Left ventricle myocardium inferior (tissue), 1 donor: ENCODE measurements around the gene SEMA6A. TPM values are rescaled to one million over a fixed set of nuclear protein-coding genes. Genes with fewer than 3 reads are reported as not detected.
A peak's percentile ranks its signal among the peaks of the same experiment; 100 is the strongest.

Source experiments
- DNase-seq: peaks from one replicate; pipeline ENCODE4 v3.0.0-alpha.2; 2020
- H3K27ac ChIP-seq: fragments of 200-600 bp; replicated peaks from 2 replicates; pipeline ENCODE4 v1.8.0; 2021
- H3K27me3 ChIP-seq: fragments of 200-600 bp; 2 replicates; pipeline ENCODE4 v1.8.0; 2021; ENCODE audit warnings: low read depth
- H3K36me3 ChIP-seq: fragments of 200-600 bp; 2 replicates; pipeline ENCODE4 v1.8.0; 2021
- H3K4me1 ChIP-seq: fragments of 200-600 bp; 2 replicates; pipeline ENCODE4 v1.8.0; 2021
- H3K4me3 ChIP-seq: fragments of 200-600 bp; 2 replicates; pipeline ENCODE4 v1.8.0; 2021; ENCODE audit warnings: mild to moderate bottlenecking, moderate library complexity
- H3K9me3 ChIP-seq: fragments of 200-600 bp; replicated peaks from 2 replicates; pipeline ENCODE4 v1.8.0; 2021
- intact Hi-C: fragments of 100-400 bp; cut with micrococcal nuclease; formaldehyde crosslinking; loops from one replicate; pipeline ENCODE4 v1.11.0; 2022
- total RNA-seq: library from RNA; stranded (reverse); fragmentation: NEBNext Ultra II Directional; extraction: Animal tissue kit (Norgen Biotek cat#: 25700); gene quantifications from one replicate; pipeline ENCODE4 v1.2.1, GENCODE V29; 2021
- TF ChIP-seq, protein P1 (sequence below): fragments of 200-600 bp; IDR thresholded peaks from 2 replicates; pipeline ENCODE4 v1.8.0; 2021; ENCODE audit warnings: antibody characterized with exemption, mild to moderate bottlenecking, borderline replicate concordance
- donor health status: DM: no; HTN: yes; CAD: no; lungs with severe emphysema.

Gene SEMA6A
- total RNA-seq, 1 donor from 2014 or later = 6.3 TPM

DNA sequence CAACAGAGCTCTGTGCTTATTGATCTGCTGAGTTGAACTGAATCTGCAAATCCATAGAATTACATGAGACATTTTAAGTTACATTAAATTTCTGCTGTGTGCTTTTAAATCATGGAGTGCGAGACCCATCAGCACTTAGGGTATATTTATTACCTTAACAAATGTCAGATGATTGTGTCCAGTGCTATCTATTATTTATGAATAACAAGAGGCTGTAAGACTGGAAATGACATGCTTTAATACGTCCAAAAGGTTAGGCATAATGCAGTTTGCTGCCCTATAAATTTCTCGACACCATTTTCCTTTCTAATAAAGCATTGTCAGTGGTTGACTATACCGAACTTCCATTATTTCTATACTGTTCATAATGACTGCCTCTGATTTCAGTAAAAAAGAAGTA is 117.6 kb downstream of the SEMA6A start:
- Histone ChIP-seq H3K4me1 (peaks cover 31% of the 10 kb centered on the region), H3K27ac (no peak overlapping the region), H3K36me3 (no peaks in the 10 kb centered on the region), H3K9me3 (no peaks in the 10 kb centered on the region), H3K27me3 (no peaks in the 10 kb centered on the region), H3K4me3 (no peak overlapping the region)
- intact Hi-C loops = no loop called here
- no peak for DNase-seq
- TF ChIP-seq, protein P1, sequence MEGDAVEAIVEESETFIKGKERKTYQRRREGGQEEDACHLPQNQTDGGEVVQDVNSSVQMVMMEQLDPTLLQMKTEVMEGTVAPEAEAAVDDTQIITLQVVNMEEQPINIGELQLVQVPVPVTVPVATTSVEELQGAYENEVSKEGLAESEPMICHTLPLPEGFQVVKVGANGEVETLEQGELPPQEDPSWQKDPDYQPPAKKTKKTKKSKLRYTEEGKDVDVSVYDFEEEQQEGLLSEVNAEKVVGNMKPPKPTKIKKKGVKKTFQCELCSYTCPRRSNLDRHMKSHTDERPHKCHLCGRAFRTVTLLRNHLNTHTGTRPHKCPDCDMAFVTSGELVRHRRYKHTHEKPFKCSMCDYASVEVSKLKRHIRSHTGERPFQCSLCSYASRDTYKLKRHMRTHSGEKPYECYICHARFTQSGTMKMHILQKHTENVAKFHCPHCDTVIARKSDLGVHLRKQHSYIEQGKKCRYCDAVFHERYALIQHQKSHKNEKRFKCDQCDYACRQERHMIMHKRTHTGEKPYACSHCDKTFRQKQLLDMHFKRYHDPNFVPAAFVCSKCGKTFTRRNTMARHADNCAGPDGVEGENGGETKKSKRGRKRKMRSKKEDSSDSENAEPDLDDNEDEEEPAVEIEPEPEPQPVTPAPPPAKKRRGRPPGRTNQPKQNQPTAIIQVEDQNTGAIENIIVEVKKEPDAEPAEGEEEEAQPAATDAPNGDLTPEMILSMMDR = no peak

GRCh38 chr5:116456036-116456435 is 118.6 kb downstream of the SEMA6A start:
- peaks cover 31% of the 10 kb centered on the region for H3K4me1 ChIP-seq
- TF ChIP-seq, protein P1 = no peak
- no peaks in the 10 kb centered on the region for H3K27me3 ChIP-seq
- no peak for DNase-seq
- no peak overlapping the region for H3K4me3 ChIP-seq
- intact Hi-C loops = no loop called here
- no peaks in the 10 kb centered on the region for H3K9me3 ChIP-seq
- H3K36me3 ChIP-seq = no peaks in the 10 kb centered on the region
- H3K27ac ChIP-seq = no peak overlapping the region

GRCh38 chr5:116455061-116455460 is 119.6 kb downstream of the SEMA6A start:
- TF ChIP-seq, protein P1 = no peak
- Histone ChIP-seq H3K27ac (peak overlapping the region; percentile 40), H3K27me3 (no peaks in the 10 kb centered on the region), H3K9me3 (no peaks in the 10 kb centered on the region), H3K36me3 (no peaks in the 10 kb centered on the region), H3K4me1 (peaks cover 31% of the 10 kb centered on the region), H3K4me3 (no peak overlapping the region)
- intact Hi-C loops = no loop called here
- no peak for DNase-seq

GRCh38 chr5:116454417-116454927 is 120.2 kb downstream of the SEMA6A start:
- H3K36me3 ChIP-seq = no peaks in the 10 kb centered on the region
- DNase-seq = no peak
- H3K4me3 ChIP-seq = peak overlapping the region; percentile 24
- peaks cover 31% of the 10 kb centered on the region for H3K4me1 ChIP-seq
- H3K9me3 ChIP-seq = no peaks in the 10 kb centered on the region
- no peaks in the 10 kb centered on the region for H3K27me3 ChIP-seq
- peak overlapping the region; percentile 40 for H3K27ac ChIP-seq
- TF ChIP-seq, protein P1 = no peak
- intact Hi-C loops = no loop called here

GRCh38 chr5:116453988-116454411 is 120.6 kb downstream of the SEMA6A start:
- TF ChIP-seq, protein P1 = no peak
- intact Hi-C loops = no loop called here
- H3K27ac ChIP-seq = peak overlapping the region; percentile 40

More at GRCh38 chr5:116453988-116454411, 120.6 kb downstream of the SEMA6A start:
- Histone ChIP-seq H3K4me1 (peaks cover 31% of the 10 kb centered on the region), H3K27me3 (no peaks in the 10 kb centered on the region), H3K36me3 (no peaks in the 10 kb centered on the region), H3K9me3 (no peaks in the 10 kb centered on the region), H3K4me3 (peak overlapping the region; percentile 24)
- DNase-seq = no peak
